ENCODE data around the gene ATG12. TPM values are rescaled to one million over a fixed set of nuclear protein-coding genes. Genes with fewer than 3 reads are reported as not detected.

ATG12 gene
- polyA plus RNA-seq, 2 of the 4 experiments (the other 2 are of a cell fraction), result 43.3 to 126 TPM

DNA sequence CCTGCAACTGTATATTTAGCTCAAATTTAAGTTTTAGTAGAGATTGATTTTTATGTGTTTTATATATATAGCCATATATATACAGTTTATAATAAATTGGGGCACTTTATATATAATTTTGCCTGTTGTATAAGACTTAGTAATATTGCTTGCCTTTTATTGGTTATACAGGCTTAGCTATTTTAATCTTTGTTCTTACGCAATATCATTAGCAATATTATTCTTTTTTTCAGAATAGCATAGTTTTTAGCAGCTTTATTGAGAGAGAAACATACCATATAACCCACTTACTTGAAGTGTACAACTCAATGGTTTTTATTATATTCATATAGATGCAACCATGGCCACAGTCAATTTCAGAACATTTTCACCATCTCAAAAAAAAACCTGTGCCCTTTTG is 52.9 kb downstream of the ATG12 start:
- TF ChIP-seq HEYL (CRISPR knock-in tag; IDR thresholded peaks at IDR 0.05), result no peak
- no peak for TF ChIP-seq BCL3 (IDR thresholded peaks at IDR 0.05)
- TF ChIP-seq GATA3 (IDR thresholded peaks at IDR 0.05; ENCODE audit: borderline replicate concordance), result no peak
- TF ChIP-seq ZC3H11A (IDR thresholded peaks at IDR 0.05), result no peak
- no peak for TF ChIP-seq RFX5 (IDR thresholded peaks at IDR 0.05)
- TF ChIP-seq, protein P1, sequence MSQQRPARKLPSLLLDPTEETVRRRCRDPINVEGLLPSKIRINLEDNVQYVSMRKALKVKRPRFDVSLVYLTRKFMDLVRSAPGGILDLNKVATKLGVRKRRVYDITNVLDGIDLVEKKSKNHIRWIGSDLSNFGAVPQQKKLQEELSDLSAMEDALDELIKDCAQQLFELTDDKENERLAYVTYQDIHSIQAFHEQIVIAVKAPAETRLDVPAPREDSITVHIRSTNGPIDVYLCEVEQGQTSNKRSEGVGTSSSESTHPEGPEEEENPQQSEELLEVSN (IDR thresholded peaks at IDR 0.05; ENCODE audit: borderline replicate concordance, low read depth), result no peak
- no peak for TF ChIP-seq HMGXB4 (CRISPR knock-in tag; IDR thresholded peaks at IDR 0.05; ENCODE audit: borderline replicate concordance)
- no peaks in the 10 kb centered on the region for H3K4me1 ChIP-seq
- ATAC-seq, result no peak
- WGBS (ENCODE audit: missing lambda C conversion rate), result 84% methylated on average over 1 of the region's 1 CpG
- DNase-seq (ENCODE audit: low read depth in 1 of 2, low spot score in 1 of 2), result no peak
- no peak overlapping the region for H3K4me3 ChIP-seq
- no peak overlapping the region for H3K27ac ChIP-seq
- H3K4me2 ChIP-seq, result no peak overlapping the region
- no peak for FAIRE-seq
- ChIA-PET CTCF (interaction anchor here (1.3 to 1.4 kb wide), 2 partner anchors 11 to 153 kb away, joined by 3 read pairs; no protein-coding TSS in a partner anchor), POLR2A (no interaction called here)
- H3K9me3 ChIP-seq, result 0 out of 3 replicates have a peak, but pooled peaks cover 5% of the 10 kb centered on the region

DNA sequence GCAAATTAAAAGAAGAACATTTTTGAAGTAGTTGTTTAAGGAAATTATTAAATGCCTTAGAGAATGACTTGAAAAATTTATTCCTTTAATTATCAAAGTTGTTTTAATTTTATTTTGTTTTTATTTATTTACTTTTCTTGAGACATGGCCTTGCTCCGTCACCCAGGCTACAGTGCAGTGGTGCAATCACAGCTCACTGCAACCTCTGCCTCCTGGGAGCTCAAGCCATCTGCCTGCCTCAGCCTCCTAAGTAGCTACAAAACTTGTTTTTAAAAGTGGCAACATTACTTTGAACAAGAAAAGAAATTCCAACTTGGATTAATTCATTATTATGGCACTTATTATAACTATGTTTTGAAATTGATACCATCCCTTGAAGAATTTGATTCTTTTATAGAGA is 53.9 kb downstream of the ATG12 start:
- ChIA-PET CTCF (no interaction called here), POLR2A (no interaction called here)
- ATAC-seq (no peak), FAIRE-seq (no peak), DNase-seq (ENCODE audit: low read depth in 1 of 2, low spot score in 1 of 2) (no peak)
- 0 out of 3 replicates have a peak, but pooled peaks cover 5% of the 10 kb centered on the region for H3K9me3 ChIP-seq
- 0% methylated on average over 1 of the region's 1 CpG for WGBS (ENCODE audit: missing lambda C conversion rate)
- H3K4me1 ChIP-seq, result no peaks in the 10 kb centered on the region
- no peak overlapping the region for H3K4me3 ChIP-seq
- TF ChIP-seq HOXB13 (CRISPR knock-in tag; IDR thresholded peaks at IDR 0.05; ENCODE audit: low read depth), result no peak
- TF ChIP-seq, protein P2, sequence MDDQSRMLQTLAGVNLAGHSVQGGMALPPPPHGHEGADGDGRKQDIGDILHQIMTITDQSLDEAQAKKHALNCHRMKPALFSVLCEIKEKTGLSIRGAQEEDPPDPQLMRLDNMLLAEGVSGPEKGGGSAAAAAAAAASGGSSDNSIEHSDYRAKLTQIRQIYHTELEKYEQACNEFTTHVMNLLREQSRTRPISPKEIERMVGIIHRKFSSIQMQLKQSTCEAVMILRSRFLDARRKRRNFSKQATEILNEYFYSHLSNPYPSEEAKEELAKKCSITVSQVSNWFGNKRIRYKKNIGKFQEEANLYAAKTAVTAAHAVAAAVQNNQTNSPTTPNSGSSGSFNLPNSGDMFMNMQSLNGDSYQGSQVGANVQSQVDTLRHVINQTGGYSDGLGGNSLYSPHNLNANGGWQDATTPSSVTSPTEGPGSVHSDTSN (IDR thresholded peaks at IDR 0.05), result no peak
- no peak for TF ChIP-seq CTCF (IDR thresholded peaks at IDR 0.05)
- TF ChIP-seq TP53 (CRISPR knock-in tag; IDR thresholded peaks at IDR 0.05), result no peak
- TF ChIP-seq CEBPB (IDR thresholded peaks at IDR 0.05), result no peak
- TF ChIP-seq ZSCAN20 (CRISPR knock-in tag; IDR thresholded peaks at IDR 0.05), result no peak
- TF ChIP-seq MAZ (IDR thresholded peaks at IDR 0.05; ENCODE audit: borderline replicate concordance, low read depth, low read length), result no peak
- TF ChIP-seq CBX8 (IDR thresholded peaks at IDR 0.05), result no peak
- TF ChIP-seq MYC (IDR thresholded peaks at IDR 0.05; ENCODE audit: borderline replicate concordance, low read length), result no peak
- TF ChIP-seq ZNF302 (CRISPR knock-in tag; IDR thresholded peaks at IDR 0.05), result no peak
- TF ChIP-seq POLR2AphosphoS2 (conservative IDR thresholded peaks at IDR 0.05; ENCODE audit: low read length), result no peak
- TF ChIP-seq, protein P1 (IDR thresholded peaks at IDR 0.05; ENCODE audit: borderline replicate concordance, low read depth), result no peak
- no peak for TF ChIP-seq MAFK (IDR thresholded peaks at IDR 0.05; ENCODE audit: partially characterized antibody)
- no peak for TF ChIP-seq GATA3 (IDR thresholded peaks at IDR 0.05; ENCODE audit: borderline replicate concordance)
- TF ChIP-seq ZC3H11A (IDR thresholded peaks at IDR 0.05), result no peak
- no peak for TF ChIP-seq BCL3 (IDR thresholded peaks at IDR 0.05)
- TF ChIP-seq, protein P3, sequence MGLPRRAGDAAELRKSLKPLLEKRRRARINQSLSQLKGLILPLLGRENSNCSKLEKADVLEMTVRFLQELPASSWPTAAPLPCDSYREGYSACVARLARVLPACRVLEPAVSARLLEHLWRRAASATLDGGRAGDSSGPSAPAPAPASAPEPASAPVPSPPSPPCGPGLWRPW (IDR thresholded peaks at IDR 0.05), result no peak
- no peak for TF ChIP-seq FOXS1 (CRISPR knock-in tag; IDR thresholded peaks at IDR 0.05)
- no peak overlapping the region for H3K27ac ChIP-seq
- no peak overlapping the region for H3K4me2 ChIP-seq
